Fibroblast of lung (primary cell): ENCODE results near the gene GIMAP1.

ENCODE experiments used
- EZH2 ChIP-seq: IDR thresholded peaks from 2 replicates; pipeline ENCODE4 v1.5.1; 2012; ENCODE audit warnings: low read length, control low read depth, mild to moderate bottlenecking; ENCODE audit errors: missing control alignments
- TF ChIP-seq, protein P1 (sequence below), 2 donors: IDR thresholded peaks in 1 of 2; conservative IDR thresholded peaks in 1 of 2; 1 replicate in 1 of 2; 2 replicates in 1 of 2; pipeline ENCODE4 v1.5.1; 2011 to 2012; ENCODE audit warnings: low read length in 2 of 2, control low read depth in 1 of 2, inconsistent platforms in 1 of 2, low read depth in 1 of 2, mild to moderate bottlenecking in 1 of 2

- TF ChIP-seq, protein P1, sequence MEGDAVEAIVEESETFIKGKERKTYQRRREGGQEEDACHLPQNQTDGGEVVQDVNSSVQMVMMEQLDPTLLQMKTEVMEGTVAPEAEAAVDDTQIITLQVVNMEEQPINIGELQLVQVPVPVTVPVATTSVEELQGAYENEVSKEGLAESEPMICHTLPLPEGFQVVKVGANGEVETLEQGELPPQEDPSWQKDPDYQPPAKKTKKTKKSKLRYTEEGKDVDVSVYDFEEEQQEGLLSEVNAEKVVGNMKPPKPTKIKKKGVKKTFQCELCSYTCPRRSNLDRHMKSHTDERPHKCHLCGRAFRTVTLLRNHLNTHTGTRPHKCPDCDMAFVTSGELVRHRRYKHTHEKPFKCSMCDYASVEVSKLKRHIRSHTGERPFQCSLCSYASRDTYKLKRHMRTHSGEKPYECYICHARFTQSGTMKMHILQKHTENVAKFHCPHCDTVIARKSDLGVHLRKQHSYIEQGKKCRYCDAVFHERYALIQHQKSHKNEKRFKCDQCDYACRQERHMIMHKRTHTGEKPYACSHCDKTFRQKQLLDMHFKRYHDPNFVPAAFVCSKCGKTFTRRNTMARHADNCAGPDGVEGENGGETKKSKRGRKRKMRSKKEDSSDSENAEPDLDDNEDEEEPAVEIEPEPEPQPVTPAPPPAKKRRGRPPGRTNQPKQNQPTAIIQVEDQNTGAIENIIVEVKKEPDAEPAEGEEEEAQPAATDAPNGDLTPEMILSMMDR (conservative IDR thresholded peaks at IDR 0.05 in 1 of 2, IDR thresholded peaks at IDR 0.05 in 1 of 2; ENCODE audit: low read depth in 1 of 2, low read length in 2 of 2): no peak
- TF ChIP-seq EZH2: no peak
These were observed 39.8 kb downstream of the GIMAP1 start for GRCh38 chr7:150756166-150756565.
